HCT116 (cell line): ENCODE data around the gene URB1.

Experiments
- CTCF ChIP-seq, 3 experiments: fragments of 200-600 bp in 1 of 3; sonication (generic) in 1 of 3; IDR thresholded peaks in 2 of 3; conservative IDR thresholded peaks in 1 of 3; 2 replicates each; pipeline ENCODE4 v1.5.1; 2012 to 2017; ENCODE audit warnings: low read depth in 2 of 3, low read length in 2 of 3, antibody characterized with exemption in 1 of 3, borderline replicate concordance in 1 of 3, control low read depth in 1 of 3, mild to moderate bottlenecking in 1 of 3, mixed read lengths in 1 of 3, mixed run types in 1 of 3, moderate library complexity in 1 of 3; ENCODE audit not compliant: insufficient read depth in 1 of 3
- EZH2 ChIP-seq: fragments of 200-600 bp; sonication (generic); IDR thresholded peaks from 2 replicates; pipeline ENCODE4 v1.6.1; 2017; ENCODE audit warnings: antibody characterized with exemption, mixed run types
- FOSL1 ChIP-seq: IDR thresholded peaks from 2 replicates; pipeline ENCODE4 v1.6.1; 2012; ENCODE audit warnings: low read depth
- POLR2A ChIP-seq: IDR thresholded peaks from 2 replicates; pipeline ENCODE4 v1.7.0; 2011; ENCODE audit warnings: borderline replicate concordance; ENCODE audit not compliant: insufficient read depth, insufficient read length; ENCODE audit errors: extremely low read depth
- RAD21 ChIP-seq: IDR thresholded peaks from 2 replicates; pipeline ENCODE4 v1.6.1; 2012; ENCODE audit warnings: low read depth, mild to moderate bottlenecking
- REST ChIP-seq: IDR thresholded peaks from 2 replicates; pipeline ENCODE4 v1.6.1; 2012; ENCODE audit warnings: low read depth
- YY1 ChIP-seq: IDR thresholded peaks from 2 replicates; pipeline ENCODE4 v1.6.1; 2011; ENCODE audit warnings: low read length, low read depth, moderate library complexity, mild to moderate bottlenecking; ENCODE audit not compliant: insufficient replicate concordance; ENCODE audit errors: extremely low read depth
- ZNF274 ChIP-seq: fragments of 200-500 bp; sonication (Bioruptor generic); IDR thresholded peaks from 2 replicates; pipeline ENCODE4 v1.6.1; 2014; ENCODE audit warnings: mild to moderate bottlenecking, low read depth, low read length, inconsistent platforms

GRCh38 chr21:32308696-32309095, 84.1 kb downstream of the URB1 start:
- TF ChIP-seq RAD21: no peak
- no peak for TF ChIP-seq CTCF (IDR thresholded peaks at IDR 0.05 in 2 of 3, conservative IDR thresholded peaks at IDR 0.05 in 1 of 3; ENCODE audit: borderline replicate concordance in 1 of 3, insufficient read depth in 1 of 3, low read depth in 2 of 3, low read length in 2 of 3)
- TF ChIP-seq ZNF274: no peak
- no peak for TF ChIP-seq EZH2
- TF ChIP-seq FOSL1: no peak
- TF ChIP-seq POLR2A: no peak
- TF ChIP-seq YY1: no peak
- TF ChIP-seq REST: no peak
